Erythroblast (primary cell): ENCODE measurements around the gene BBLN.
"Not testable (repeated sequence)": the region's sequence is repeated elsewhere in the genome, so short reads cannot be mapped to it uniquely, and the experiment has no call there.

Experiments
- GATA1 ChIP-seq: IDR thresholded peaks from 2 replicates; pipeline ENCODE4 v1.6.1; 2011; ENCODE audit warnings: low read depth, mild to moderate bottlenecking, control low read depth, low read length, moderate library complexity
- POLR2A ChIP-seq: IDR thresholded peaks from 2 replicates; pipeline ENCODE4 v1.6.1; 2011; ENCODE audit warnings: mild to moderate bottlenecking, low read length

DNA sequence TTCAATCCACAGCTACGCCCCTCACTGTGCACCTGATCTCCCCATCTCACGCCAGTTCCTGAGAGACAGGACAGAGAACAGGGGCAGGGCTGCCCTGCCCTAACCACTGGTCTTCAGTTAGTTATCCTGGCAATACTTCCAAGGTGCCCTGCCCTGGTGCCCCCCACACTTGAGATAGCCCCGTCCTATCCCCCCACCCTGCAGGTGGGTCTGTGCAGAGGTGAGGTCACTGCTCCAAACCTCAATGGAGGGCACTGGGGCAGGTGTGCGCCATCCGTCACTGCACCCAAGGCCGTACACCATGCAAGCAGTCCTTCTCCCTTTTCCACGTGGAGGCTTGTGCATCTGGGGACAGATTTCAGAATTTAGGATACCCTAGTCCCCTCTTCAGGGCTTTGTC is 29.4 kb upstream of the BBLN start:
- TF ChIP-seq POLR2A, GATA1: not testable (repeated sequence)
